ENCODE data around the gene AGTPBP1.
"Not testable (repeated sequence)": the region's sequence is repeated elsewhere in the genome, so short reads cannot be mapped to it uniquely, and the experiment has no call there.

The AGTPBP1 gene

GRCh38 chr9:85630676-85631075, 111.1 kb downstream of the AGTPBP1 start:
- DNase-seq: no peak

GRCh38 chr9:85617141-85617670, 124.5 kb downstream of the AGTPBP1 start:
- no peak for DNase-seq

GRCh38 chr9:85615792-85616191, 126.0 kb downstream of the AGTPBP1 start:
- DNase-seq: no peak

GRCh38 chr9:85610074-85610860, 131.5 kb downstream of the AGTPBP1 start:
- peak; percentile 31 to 71 for DNase-seq

GRCh38 chr9:85605905-85606304, 135.8 kb downstream of the AGTPBP1 start:
- no peak for DNase-seq

- DNase-seq: no peak
These were observed 137.8 kb downstream of the AGTPBP1 start for GRCh38 chr9:85603936-85604335.

- DNase-seq: no peak
These were observed 139.0 kb downstream of the AGTPBP1 start for GRCh38 chr9:85602742-85603141.

- DNase-seq: peak; percentile 3 to 8
These were observed 141.0 kb downstream of the AGTPBP1 start for GRCh38 chr9:85600675-85601263.

GRCh38 chr9:85599540-85600105, 142.1 kb downstream of the AGTPBP1 start:
- no peak for DNase-seq

GRCh38 chr9:85594316-85594715, 147.4 kb downstream of the AGTPBP1 start:
- DNase-seq: no peak

GRCh38 chr9:85586684-85587083, 155.1 kb downstream of the AGTPBP1 start:
- no peak for DNase-seq

- DNase-seq: no peak
These were observed 164.3 kb downstream of the AGTPBP1 start for GRCh38 chr9:85577353-85577952.

- DNase-seq: no peak
These were observed 165.9 kb downstream of the AGTPBP1 start for GRCh38 chr9:85575868-85576267.

- not testable (repeated sequence) for DNase-seq
These were observed 168.2 kb downstream of the AGTPBP1 start for GRCh38 chr9:85573546-85573945.

GRCh38 chr9:85572917-85573316, 168.8 kb downstream of the AGTPBP1 start:
- not testable (repeated sequence) for DNase-seq

GRCh38 chr9:85569988-85570387, 171.8 kb downstream of the AGTPBP1 start:
- DNase-seq: no peak

GRCh38 chr9:85559526-85559925, 182.2 kb downstream of the AGTPBP1 start:
- no peak for DNase-seq

- no peak for DNase-seq
These were observed 187.4 kb downstream of the AGTPBP1 start for GRCh38 chr9:85554349-85554748.

- DNase-seq: no peak
These were observed 188.3 kb downstream of the AGTPBP1 start for GRCh38 chr9:85553475-85553874.

- DNase-seq: no peak
These were observed 194.2 kb downstream of the AGTPBP1 start for GRCh38 chr9:85547599-85547998.

- DNase-seq: no peak
These were observed 198.6 kb downstream of the AGTPBP1 start for GRCh38 chr9:85543196-85543595.

GRCh38 chr9:85541876-85542275, 199.9 kb downstream of the AGTPBP1 start:
- no peak for DNase-seq

- no peak for DNase-seq
These were observed 205.2 kb downstream of the AGTPBP1 start for GRCh38 chr9:85536514-85536913.

GRCh38 chr9:85536076-85536475, 205.7 kb downstream of the AGTPBP1 start:
- no peak for DNase-seq
